GM23338 (cell line): Measurements from ENCODE around the gene EFCAB8. TPM values are rescaled to one million over a fixed set of nuclear protein-coding genes. Genes with fewer than 3 reads are reported as not detected.

ENCODE experiments used
- ATAC-seq: fragments of 200-7000 bp; cut with Tn5 transposase; 3 replicates; pipeline ENCODE4 v1.9.1; 2020
- DNase-seq: peaks from one replicate; pipeline ENCODE4 v3.0.0-alpha.2; 2015; ENCODE audit warnings: low spot score
- H2AFZ ChIP-seq: fragments of 200-600 bp; sonication (generic); 2 replicates; pipeline ENCODE4 v1.8.0; 2016; ENCODE audit warnings: antibody characterized with exemption, mild to moderate bottlenecking, moderate library complexity
- H3F3A ChIP-seq: fragments of 200-600 bp; sonication (generic); replicated peaks from 2 replicates; pipeline ENCODE4 v1.8.0; 2017; ENCODE audit warnings: antibody characterized with exemption, mixed run types, low read depth
- H3K27ac ChIP-seq: fragments of 200-600 bp; sonication (generic); 2 replicates; pipeline ENCODE4 v1.6.1; 2016; ENCODE audit warnings: low read depth
- H3K27me3 ChIP-seq: fragments of 200-600 bp; sonication (generic); 2 replicates; pipeline ENCODE4 v1.8.0; 2016; ENCODE audit warnings: mild to moderate bottlenecking, mixed run types, moderate library complexity; ENCODE audit not compliant: insufficient read depth
- H3K36me3 ChIP-seq: fragments of 200-600 bp; sonication (generic); 2 replicates; pipeline ENCODE4 v1.8.0; 2016; ENCODE audit warnings: mild to moderate bottlenecking; ENCODE audit not compliant: insufficient read depth
- H3K4me1 ChIP-seq: fragments of 200-600 bp; sonication (generic); 2 replicates; pipeline ENCODE4 v1.8.0; 2016; ENCODE audit warnings: mild to moderate bottlenecking, moderate library complexity; ENCODE audit not compliant: insufficient read depth
- H3K4me2 ChIP-seq: fragments of 200-600 bp; sonication (generic); 2 replicates; pipeline ENCODE4 v1.7.1; 2017; ENCODE audit warnings: mixed run types
- H3K4me3 ChIP-seq: fragments of 200-600 bp; sonication (generic); 2 replicates; pipeline ENCODE4 v1.6.1; 2016; ENCODE audit warnings: mixed run types
- H3K79me2 ChIP-seq: fragments of 200-600 bp; sonication (generic); replicated peaks from 2 replicates; pipeline ENCODE4 v1.8.0; 2017; ENCODE audit warnings: mild to moderate bottlenecking; ENCODE audit not compliant: insufficient read depth
- H3K9me2 ChIP-seq: fragments of 200-600 bp; sonication (generic); 2 replicates; pipeline ENCODE4 v1.8.0; 2017; ENCODE audit not compliant: insufficient read depth
- H4K20me1 ChIP-seq: fragments of 200-600 bp; sonication (generic); replicated peaks from 2 replicates; pipeline ENCODE4 v1.8.0; 2017; ENCODE audit warnings: mild to moderate bottlenecking; ENCODE audit not compliant: insufficient read depth
- H3K27ac Mint-ChIP-seq: 2 replicates; pipeline ENCODE4 v1.8.0; 2020; ENCODE audit warnings: inconsistent platforms, mild to moderate bottlenecking, moderate library complexity, mixed read lengths
- H3K27me3 Mint-ChIP-seq: 3 replicates; pipeline ENCODE4 v1.8.0; 2022; ENCODE audit warnings: low read depth, mild to moderate bottlenecking, moderate library complexity, mixed read lengths, inconsistent platforms; ENCODE audit not compliant: insufficient read depth, poor library complexity
- H3K36me3 Mint-ChIP-seq: 3 replicates; pipeline ENCODE4 v1.8.0; 2021; ENCODE audit warnings: low read depth, mild to moderate bottlenecking, inconsistent platforms, moderate library complexity, mixed read lengths
- H3K4me1 Mint-ChIP-seq: 3 replicates; pipeline ENCODE4 v1.8.0; 2020; ENCODE audit warnings: mild to moderate bottlenecking, inconsistent platforms, mixed read lengths
- H3K4me3 Mint-ChIP-seq: 3 replicates; pipeline ENCODE4 v1.8.0; 2021; ENCODE audit warnings: moderate library complexity, mild to moderate bottlenecking, inconsistent platforms, mixed read lengths
- H3K9me3 Mint-ChIP-seq: 3 replicates; pipeline ENCODE4 v1.8.0; 2020; ENCODE audit warnings: moderate library complexity, mild to moderate bottlenecking, inconsistent platforms, mixed read lengths
- CREB1 ChIP-seq: fragments of 250-450 bp; sonication (Bioruptor Pico); IDR thresholded peaks from 2 replicates; pipeline ENCODE4 v1.5.0; 2020; ENCODE audit warnings: low read depth, mild to moderate bottlenecking, moderate library complexity
- EZH2 ChIP-seq: fragments of 200-600 bp; sonication (generic); IDR thresholded peaks from one replicate; pipeline ENCODE4 v1.8.0; 2017; ENCODE audit warnings: antibody characterized with exemption, mild to moderate bottlenecking, low read depth; ENCODE audit not compliant: unreplicated experiment
- POLR2AphosphoS5 ChIP-seq: IDR thresholded peaks from 2 replicates; pipeline ENCODE4 v1.6.1; 2016; ENCODE audit warnings: antibody characterized with exemption, low read depth
- STAT1 ChIP-seq: IDR thresholded peaks from one replicate; pipeline ENCODE4 v1.6.1; 2016; ENCODE audit warnings: antibody characterized with exemption; ENCODE audit not compliant: unreplicated experiment
- ZNF114 ChIP-seq: fragments of 250-450 bp; sonication (Bioruptor Pico); IDR thresholded peaks from 2 replicates; pipeline ENCODE4 v1.5.0; 2020; ENCODE audit warnings: mild to moderate bottlenecking, moderate library complexity
- polyA plus RNA-seq: library from polyadenylated mRNA; unstranded; fragments of >200 nt; fragmentation: Nextera tagmentation; extraction: Ambion mirVana; gene quantifications from 2 replicates; pipeline ENCODE4 v1.2.1, GENCODE V29; 2016
- total RNA-seq: library from RNA; depleted of rRNA; stranded (reverse); fragments of >200 nt; shearing (Covaris generic); gene quantifications from 2 replicates; pipeline ENCODE4 v1.2.3, GENCODE V29; 2014
- TF ChIP-seq, protein P1 (sequence below): IDR thresholded peaks from 2 replicates; pipeline ENCODE4 v1.6.1; 2016; ENCODE audit warnings: antibody characterized with exemption
- TF ChIP-seq, protein P2 (sequence below): fragments of 250-450 bp; sonication (Bioruptor Pico); IDR thresholded peaks from 2 replicates; pipeline ENCODE4 v1.5.0; 2020; ENCODE audit warnings: mild to moderate bottlenecking, moderate library complexity

EFCAB8 gene
- total and polyA plus RNA-seq, 2 experiments from 2014 or later, result 0.35 TPM; not detected in 1

DNA sequence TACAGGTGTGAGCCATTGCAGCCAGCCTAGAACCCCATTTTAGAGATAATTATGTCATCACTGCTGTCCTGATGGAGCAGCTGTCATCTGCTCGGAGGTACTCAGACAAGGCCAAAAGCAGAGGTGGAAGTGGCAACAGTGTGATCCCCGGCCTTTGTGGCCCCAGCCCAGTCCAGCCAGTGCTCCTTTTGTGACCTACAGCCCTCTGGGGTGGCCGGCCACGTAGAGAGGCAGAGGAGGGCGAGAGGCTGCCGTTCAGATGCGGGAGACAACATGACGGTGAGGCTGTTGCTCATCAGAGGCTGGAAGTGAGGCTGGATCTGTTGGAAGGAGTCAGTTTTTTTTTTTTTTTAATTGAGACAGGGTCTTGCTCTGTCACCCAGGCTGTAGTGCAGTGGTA is 32.8 kb downstream of the EFCAB8 start:
- ATAC-seq, result no peak
- no peaks in the 10 kb centered on the region; the same call in 2 of the 3 replicates for H3K36me3 Mint-ChIP-seq
- H3K27me3 Mint-ChIP-seq, result no peaks in the 10 kb centered on the region
- no peak for DNase-seq
- no peak overlapping the region for H3K4me3 Mint-ChIP-seq
- Histone ChIP-seq H3K36me3 (no peaks in the 10 kb centered on the region), H3K27me3 (no peaks in the 10 kb centered on the region), H4K20me1 (no peaks in the 10 kb centered on the region), H3K4me1 (peaks cover 9% of the 10 kb centered on the region; the same call in 1 of the 2 replicates), H3K4me2 (no peak overlapping the region), H3K79me2 (no peaks in the 10 kb centered on the region), H3K9me2 (no peaks in the 10 kb centered on the region), H2AFZ (no peak overlapping the region), H3K27ac (no peak overlapping the region), H3F3A (peaks cover 3% of the 10 kb centered on the region; the same call in 1 of the 2 replicates), H3K4me3 (no peak overlapping the region)
- TF ChIP-seq, protein P1, sequence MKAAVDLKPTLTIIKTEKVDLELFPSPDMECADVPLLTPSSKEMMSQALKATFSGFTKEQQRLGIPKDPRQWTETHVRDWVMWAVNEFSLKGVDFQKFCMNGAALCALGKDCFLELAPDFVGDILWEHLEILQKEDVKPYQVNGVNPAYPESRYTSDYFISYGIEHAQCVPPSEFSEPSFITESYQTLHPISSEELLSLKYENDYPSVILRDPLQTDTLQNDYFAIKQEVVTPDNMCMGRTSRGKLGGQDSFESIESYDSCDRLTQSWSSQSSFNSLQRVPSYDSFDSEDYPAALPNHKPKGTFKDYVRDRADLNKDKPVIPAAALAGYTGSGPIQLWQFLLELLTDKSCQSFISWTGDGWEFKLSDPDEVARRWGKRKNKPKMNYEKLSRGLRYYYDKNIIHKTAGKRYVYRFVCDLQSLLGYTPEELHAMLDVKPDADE, result no peak
- no peaks in the 10 kb centered on the region; the same call in 2 of the 3 replicates for H3K9me3 Mint-ChIP-seq
- H3K27ac Mint-ChIP-seq, result no peak overlapping the region
- peaks cover 17% of the 10 kb centered on the region for H3K4me1 Mint-ChIP-seq

DNA sequence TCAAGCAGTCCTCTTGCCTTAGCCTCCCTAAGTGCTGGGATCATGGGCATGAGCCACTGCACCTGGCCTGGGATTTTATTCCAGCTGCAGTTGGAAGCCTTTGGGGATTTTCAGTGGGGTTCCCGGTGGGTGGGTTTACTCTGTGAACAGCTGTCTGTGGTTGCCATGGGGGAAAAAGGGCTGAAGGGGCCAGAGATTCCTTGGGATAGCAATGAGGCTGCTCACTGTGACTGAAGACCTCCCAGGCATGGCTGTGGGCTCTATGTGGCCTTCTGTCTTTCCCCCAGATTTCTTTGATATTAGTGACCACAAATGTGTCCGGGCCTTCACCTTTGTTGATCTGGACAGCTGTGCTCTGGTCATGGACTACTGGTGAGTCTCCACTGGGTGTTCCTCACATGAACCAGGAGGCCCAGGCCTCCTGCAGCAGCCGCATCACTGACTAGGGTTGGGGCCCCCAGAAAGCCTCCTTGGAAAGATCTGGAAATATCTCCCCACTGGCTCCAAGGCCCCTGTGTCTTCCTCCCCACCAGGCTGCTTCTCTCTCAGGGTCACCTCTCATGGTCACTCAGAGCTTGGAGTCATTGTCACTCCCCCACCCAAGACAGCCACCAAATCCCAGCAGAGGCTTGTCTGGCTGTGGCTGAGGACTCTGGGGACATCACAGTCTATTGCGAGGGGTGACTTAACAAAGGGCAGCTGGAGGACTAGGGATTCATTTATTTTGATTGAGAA is 33.4 kb downstream of the EFCAB8 start:
- Histone ChIP-seq H4K20me1 (no peaks in the 10 kb centered on the region), H3K36me3 (no peaks in the 10 kb centered on the region), H3K4me1 (peaks cover 5% of the 10 kb centered on the region; the same call in 1 of the 2 replicates), H3K9me2 (no peaks in the 10 kb centered on the region), H3K27ac (no peak overlapping the region), H3K4me3 (no peak overlapping the region), H3K4me2 (no peak overlapping the region), H3F3A (peaks cover 3% of the 10 kb centered on the region; the same call in 1 of the 2 replicates), H2AFZ (no peak overlapping the region), H3K79me2 (no peaks in the 10 kb centered on the region), H3K27me3 (no peaks in the 10 kb centered on the region)
- no peak for TF ChIP-seq EZH2
- TF ChIP-seq ZNF114 (CRISPR knock-in tag), result no peak
- TF ChIP-seq POLR2AphosphoS5, result no peak
- TF ChIP-seq, protein P2, sequence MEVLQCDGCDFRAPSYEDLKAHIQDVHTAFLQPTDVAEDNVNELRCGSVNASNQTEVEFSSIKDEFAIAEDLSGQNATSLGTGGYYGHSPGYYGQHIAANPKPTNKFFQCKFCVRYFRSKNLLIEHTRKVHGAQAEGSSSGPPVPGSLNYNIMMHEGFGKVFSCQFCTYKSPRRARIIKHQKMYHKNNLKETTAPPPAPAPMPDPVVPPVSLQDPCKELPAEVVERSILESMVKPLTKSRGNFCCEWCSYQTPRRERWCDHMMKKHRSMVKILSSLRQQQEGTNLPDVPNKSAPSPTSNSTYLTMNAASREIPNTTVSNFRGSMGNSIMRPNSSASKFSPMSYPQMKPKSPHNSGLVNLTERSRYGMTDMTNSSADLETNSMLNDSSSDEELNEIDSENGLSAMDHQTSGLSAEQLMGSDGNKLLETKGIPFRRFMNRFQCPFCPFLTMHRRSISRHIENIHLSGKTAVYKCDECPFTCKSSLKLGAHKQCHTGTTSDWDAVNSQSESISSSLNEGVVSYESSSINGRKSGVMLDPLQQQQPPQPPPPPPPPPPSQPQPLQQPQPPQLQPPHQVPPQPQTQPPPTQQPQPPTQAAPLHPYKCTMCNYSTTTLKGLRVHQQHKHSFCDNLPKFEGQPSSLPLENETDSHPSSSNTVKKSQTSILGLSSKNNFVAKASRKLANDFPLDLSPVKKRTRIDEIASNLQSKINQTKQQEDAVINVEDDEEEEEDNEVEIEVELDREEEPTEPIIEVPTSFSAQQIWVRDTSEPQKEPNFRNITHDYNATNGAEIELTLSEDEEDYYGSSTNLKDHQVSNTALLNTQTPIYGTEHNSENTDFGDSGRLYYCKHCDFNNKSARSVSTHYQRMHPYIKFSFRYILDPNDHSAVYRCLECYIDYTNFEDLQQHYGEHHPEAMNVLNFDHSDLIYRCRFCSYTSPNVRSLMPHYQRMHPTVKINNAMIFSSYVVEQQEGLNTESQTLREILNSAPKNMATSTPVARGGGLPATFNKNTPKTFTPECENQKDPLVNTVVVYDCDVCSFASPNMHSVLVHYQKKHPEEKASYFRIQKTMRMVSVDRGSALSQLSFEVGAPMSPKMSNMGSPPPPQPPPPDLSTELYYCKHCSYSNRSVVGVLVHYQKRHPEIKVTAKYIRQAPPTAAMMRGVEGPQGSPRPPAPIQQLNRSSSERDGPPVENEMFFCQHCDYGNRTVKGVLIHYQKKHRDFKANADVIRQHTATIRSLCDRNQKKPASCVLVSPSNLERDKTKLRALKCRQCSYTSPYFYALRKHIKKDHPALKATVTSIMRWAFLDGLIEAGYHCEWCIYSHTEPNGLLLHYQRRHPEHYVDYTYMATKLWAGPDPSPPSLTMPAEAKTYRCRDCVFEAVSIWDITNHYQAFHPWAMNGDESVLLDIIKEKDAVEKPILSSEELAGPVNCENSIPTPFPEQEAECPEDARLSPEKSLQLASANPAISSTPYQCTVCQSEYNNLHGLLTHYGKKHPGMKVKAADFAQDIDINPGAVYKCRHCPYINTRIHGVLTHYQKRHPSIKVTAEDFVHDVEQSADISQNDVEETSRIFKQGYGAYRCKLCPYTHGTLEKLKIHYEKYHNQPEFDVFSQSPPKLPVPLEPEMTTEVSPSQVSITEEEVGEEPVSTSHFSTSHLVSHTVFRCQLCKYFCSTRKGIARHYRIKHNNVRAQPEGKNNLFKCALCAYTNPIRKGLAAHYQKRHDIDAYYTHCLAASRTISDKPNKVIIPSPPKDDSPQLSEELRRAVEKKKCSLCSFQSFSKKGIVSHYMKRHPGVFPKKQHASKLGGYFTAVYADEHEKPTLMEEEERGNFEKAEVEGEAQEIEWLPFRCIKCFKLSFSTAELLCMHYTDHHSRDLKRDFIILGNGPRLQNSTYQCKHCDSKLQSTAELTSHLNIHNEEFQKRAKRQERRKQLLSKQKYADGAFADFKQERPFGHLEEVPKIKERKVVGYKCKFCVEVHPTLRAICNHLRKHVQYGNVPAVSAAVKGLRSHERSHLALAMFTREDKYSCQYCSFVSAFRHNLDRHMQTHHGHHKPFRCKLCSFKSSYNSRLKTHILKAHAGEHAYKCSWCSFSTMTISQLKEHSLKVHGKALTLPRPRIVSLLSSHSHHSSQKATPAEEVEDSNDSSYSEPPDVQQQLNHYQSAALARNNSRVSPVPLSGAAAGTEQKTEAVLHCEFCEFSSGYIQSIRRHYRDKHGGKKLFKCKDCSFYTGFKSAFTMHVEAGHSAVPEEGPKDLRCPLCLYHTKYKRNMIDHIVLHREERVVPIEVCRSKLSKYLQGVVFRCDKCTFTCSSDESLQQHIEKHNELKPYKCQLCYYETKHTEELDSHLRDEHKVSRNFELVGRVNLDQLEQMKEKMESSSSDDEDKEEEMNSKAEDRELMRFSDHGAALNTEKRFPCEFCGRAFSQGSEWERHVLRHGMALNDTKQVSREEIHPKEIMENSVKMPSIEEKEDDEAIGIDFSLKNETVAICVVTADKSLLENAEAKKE (CRISPR knock-in tag), result no peak
- no peak for TF ChIP-seq CREB1
- no peak for TF ChIP-seq STAT1
- Mint-ChIP-seq H3K27me3 (peaks cover 5% of the 10 kb centered on the region), H3K27ac (no peak overlapping the region), H3K4me3 (no peak overlapping the region), H3K4me1 (peaks cover 11% of the 10 kb centered on the region), H3K9me3 (no peaks in the 10 kb centered on the region; the same call in 2 of the 3 replicates), H3K36me3 (no peaks in the 10 kb centered on the region; the same call in 2 of the 3 replicates)
- no peak for DNase-seq
- ATAC-seq, result no peak
